Activated CD4-positive, alpha-beta T cell treated with anti-CD3 and anti-CD28 coated beads for 48 hours (primary cell): ENCODE measurements around the gene TRAF5.
"Not testable (repeated sequence)": the region's sequence is repeated elsewhere in the genome, so short reads cannot be mapped to it uniquely, and the experiment has no call there.

ENCODE experiments used
- DNase-seq: peaks from one replicate; pipeline ENCODE4 v3.0.0-alpha.2; 2020

Gene TRAF5

GRCh38 chr1:211379446-211379845 lies 52.8 kb downstream of the TRAF5 start:
- no peak for DNase-seq

GRCh38 chr1:211381481-211382181 lies 55.0 kb downstream of the TRAF5 start:
- DNase-seq: no peak

- DNase-seq: no peak
Observed at GRCh38 chr1:211382182-211382713, 55.6 kb downstream of the TRAF5 start.

- peak; percentile 85 for DNase-seq
Observed at GRCh38 chr1:211382714-211383480, 56.3 kb downstream of the TRAF5 start.

GRCh38 chr1:211384524-211384923 lies 57.9 kb downstream of the TRAF5 start:
- DNase-seq: no peak

- no peak for DNase-seq
Observed at GRCh38 chr1:211386921-211387320, 60.3 kb downstream of the TRAF5 start.

- DNase-seq: not testable (repeated sequence)
Observed at GRCh38 chr1:211390829-211391228, 64.2 kb downstream of the TRAF5 start.

GRCh38 chr1:211393203-211393602 lies 66.6 kb downstream of the TRAF5 start:
- no peak for DNase-seq

- DNase-seq: not testable (repeated sequence)
Observed at GRCh38 chr1:211398266-211398930, 71.8 kb downstream of the TRAF5 start.

GRCh38 chr1:211399851-211400393 lies 73.3 kb downstream of the TRAF5 start:
- not testable (repeated sequence) for DNase-seq

GRCh38 chr1:211401751-211402150 lies 75.1 kb downstream of the TRAF5 start:
- DNase-seq: not testable (repeated sequence)

GRCh38 chr1:211406086-211406485 lies 79.5 kb downstream of the TRAF5 start:
- DNase-seq: not testable (repeated sequence)

- DNase-seq: not testable (repeated sequence)
Observed at GRCh38 chr1:211407749-211408148, 81.1 kb downstream of the TRAF5 start.

- no peak for DNase-seq
Observed at GRCh38 chr1:211411639-211412038, 85.0 kb downstream of the TRAF5 start.

- no peak for DNase-seq
Observed at GRCh38 chr1:211415700-211416099, 89.1 kb downstream of the TRAF5 start.

- DNase-seq: peak; percentile 31
Observed at GRCh38 chr1:211416246-211416627, 89.6 kb downstream of the TRAF5 start.

GRCh38 chr1:211416628-211417323 lies 90.1 kb downstream of the TRAF5 start:
- peak; percentile 64 for DNase-seq

- DNase-seq: peak; percentile 19
Observed at GRCh38 chr1:211420389-211420788, 93.8 kb downstream of the TRAF5 start.

GRCh38 chr1:211420845-211421454 lies 94.3 kb downstream of the TRAF5 start:
- no peak for DNase-seq

GRCh38 chr1:211424018-211424417 lies 97.4 kb downstream of the TRAF5 start:
- no peak for DNase-seq
